NCI-H748 (cell line): ENCODE results near the gene TUNAR.

Source experiments
- DNase-seq: peaks from one replicate; lab custom pipeline; 2025; ENCODE audit not compliant: unreplicated experiment; lab: John Stamatoyannopoulos, UW

Gene TUNAR

GRCh38 chr14:95871531-95871930, 5.1 kb upstream of the TUNAR start:
- DNase-seq: peak; percentile 92

- peak; percentile 13 for DNase-seq
Measured at GRCh38 chr14:95872777-95873176, 3.9 kb upstream of the TUNAR start.

GRCh38 chr14:95875831-95876760, 536 bp upstream of the TUNAR start:
- DNase-seq: peak; percentile 79

- DNase-seq: no peak
Measured at GRCh38 chr14:95877633-95878032, 1.0 kb downstream of the TUNAR start.

GRCh38 chr14:95884377-95884776, 7.7 kb downstream of the TUNAR start:
- no peak for DNase-seq

GRCh38 chr14:95885278-95885677, 8.6 kb downstream of the TUNAR start:
- DNase-seq: no peak

GRCh38 chr14:95885866-95886265, 9.2 kb downstream of the TUNAR start:
- no peak for DNase-seq

GRCh38 chr14:95886366-95887056, 9.9 kb downstream of the TUNAR start:
- no peak for DNase-seq

- no peak for DNase-seq
Measured at GRCh38 chr14:95887351-95887750, 10.7 kb downstream of the TUNAR start.

- no peak for DNase-seq
Measured at GRCh38 chr14:95889236-95889979, 12.8 kb downstream of the TUNAR start.

GRCh38 chr14:95891742-95892141, 15.1 kb downstream of the TUNAR start:
- no peak for DNase-seq

- no peak for DNase-seq
Measured at GRCh38 chr14:95892142-95892541, 15.5 kb downstream of the TUNAR start.

GRCh38 chr14:95895720-95896119, 19.1 kb downstream of the TUNAR start:
- peak; percentile 63 for DNase-seq

- DNase-seq: no peak
Measured at GRCh38 chr14:95896498-95897135, 20.0 kb downstream of the TUNAR start.

- no peak for DNase-seq
Measured at GRCh38 chr14:95897280-95897679, 20.6 kb downstream of the TUNAR start.

- DNase-seq: no peak
Measured at GRCh38 chr14:95901054-95901453, 24.4 kb downstream of the TUNAR start.

GRCh38 chr14:95902273-95902826, 25.7 kb downstream of the TUNAR start:
- DNase-seq: no peak

GRCh38 chr14:95903165-95903564, 26.5 kb downstream of the TUNAR start:
- no peak for DNase-seq

- no peak for DNase-seq
Measured at GRCh38 chr14:95903616-95904107, 27.0 kb downstream of the TUNAR start.

GRCh38 chr14:95906591-95906990, 30.0 kb downstream of the TUNAR start:
- peak; percentile 47 for DNase-seq

GRCh38 chr14:95910628-95911027, 34.0 kb downstream of the TUNAR start:
- DNase-seq: no peak
